B cell (primary cell): ENCODE measurements around the gene CSTF1.

Source experiments
- CTCF ChIP-seq: fragments of 200-600 bp; IDR thresholded peaks from one replicate; pipeline ENCODE4 v1.8.0; 2022; ENCODE audit warnings: antibody characterized with exemption, mild to moderate bottlenecking
- EZH2 ChIP-seq: IDR thresholded peaks from 2 replicates; pipeline ENCODE4 v1.6.1; 2012; ENCODE audit warnings: borderline replicate concordance, low read depth, mild to moderate bottlenecking, moderate library complexity, low read length; ENCODE audit not compliant: insufficient read depth, poor library complexity, severe bottlenecking

- TF ChIP-seq CTCF (no peak), EZH2 (no peak)
Measured at GRCh38 chr20:56403465-56403864, 11.0 kb downstream of the CSTF1 start.
